HG03135 (cell line): Measurements from ENCODE around the gene BUD31.
"Not testable (repeated sequence)": the region's sequence is repeated elsewhere in the genome, so short reads cannot be mapped to it uniquely, and the experiment has no call there.

Experiments
- ATAC-seq: cut with Tn5 transposase; IDR thresholded peaks from one replicate; pipeline ENCODE4 v1.9.1; 2021; ENCODE audit warnings: mild to moderate bottlenecking, moderate library complexity; ENCODE audit not compliant: unreplicated experiment

BUD31 gene

GRCh38 chr7:99408379-99409191 is at the start of gene BUD31, which contains the start of gene PDAP1:
Gene BUD31 (plus strand): TSS chr7:99408969. CDS start chr7:99411093, 2,124 bp downstream.
Gene PDAP1 (minus strand): TSS chr7:99408597. CDS start chr7:99408548, 49 bp downstream.
- ATAC-seq: peak; percentile 80

- ATAC-seq: no peak
Measured at GRCh38 chr7:99359465-99360154, 49.2 kb upstream of the BUD31 start.

GRCh38 chr7:99362801-99363200 is 46.0 kb upstream of the BUD31 start:
- ATAC-seq: no peak

GRCh38 chr7:99363286-99363685 is 45.5 kb upstream of the BUD31 start:
- no peak for ATAC-seq

GRCh38 chr7:99365318-99366141 is 43.2 kb upstream of the BUD31 start:
- no peak for ATAC-seq

- no peak for ATAC-seq
Measured at GRCh38 chr7:99366646-99367045, 42.1 kb upstream of the BUD31 start.

GRCh38 chr7:99368750-99369389 is 39.9 kb upstream of the BUD31 start:
- no peak for ATAC-seq

- no peak for ATAC-seq
Measured at GRCh38 chr7:99369767-99370391, 38.9 kb upstream of the BUD31 start.

- ATAC-seq: no peak
Measured at GRCh38 chr7:99371376-99371920, 37.3 kb upstream of the BUD31 start.

- no peak for ATAC-seq
Measured at GRCh38 chr7:99372275-99373090, 36.3 kb upstream of the BUD31 start.

- no peak for ATAC-seq
Measured at GRCh38 chr7:99373091-99374066, 35.4 kb upstream of the BUD31 start.

- ATAC-seq: peak; percentile 54
Measured at GRCh38 chr7:99374111-99375064, 34.4 kb upstream of the BUD31 start, which contains the start of gene ARPC1B. Gene ARPC1B (plus strand): TSS chr7:99374730. CDS start chr7:99385715, 10,985 bp downstream.

GRCh38 chr7:99375070-99375807 is 33.5 kb upstream of the BUD31 start:
- peak; percentile 33 for ATAC-seq

- no peak for ATAC-seq
Measured at GRCh38 chr7:99379043-99379577, 29.7 kb upstream of the BUD31 start.

GRCh38 chr7:99379693-99380031 is 29.1 kb upstream of the BUD31 start:
- not testable (repeated sequence) for ATAC-seq
